Fibroblast of the conjunctiva (primary cell): ENCODE data around the gene VAMP8.
"Not testable (repeated sequence)": the region's sequence is repeated elsewhere in the genome, so short reads cannot be mapped to it uniquely, and the experiment has no call there.

Source experiments
- DNase-seq: peaks from one replicate; pipeline ENCODE4 v3.0.0-alpha.2; 2010; ENCODE audit warnings: low read depth

VAMP8 gene

DNA sequence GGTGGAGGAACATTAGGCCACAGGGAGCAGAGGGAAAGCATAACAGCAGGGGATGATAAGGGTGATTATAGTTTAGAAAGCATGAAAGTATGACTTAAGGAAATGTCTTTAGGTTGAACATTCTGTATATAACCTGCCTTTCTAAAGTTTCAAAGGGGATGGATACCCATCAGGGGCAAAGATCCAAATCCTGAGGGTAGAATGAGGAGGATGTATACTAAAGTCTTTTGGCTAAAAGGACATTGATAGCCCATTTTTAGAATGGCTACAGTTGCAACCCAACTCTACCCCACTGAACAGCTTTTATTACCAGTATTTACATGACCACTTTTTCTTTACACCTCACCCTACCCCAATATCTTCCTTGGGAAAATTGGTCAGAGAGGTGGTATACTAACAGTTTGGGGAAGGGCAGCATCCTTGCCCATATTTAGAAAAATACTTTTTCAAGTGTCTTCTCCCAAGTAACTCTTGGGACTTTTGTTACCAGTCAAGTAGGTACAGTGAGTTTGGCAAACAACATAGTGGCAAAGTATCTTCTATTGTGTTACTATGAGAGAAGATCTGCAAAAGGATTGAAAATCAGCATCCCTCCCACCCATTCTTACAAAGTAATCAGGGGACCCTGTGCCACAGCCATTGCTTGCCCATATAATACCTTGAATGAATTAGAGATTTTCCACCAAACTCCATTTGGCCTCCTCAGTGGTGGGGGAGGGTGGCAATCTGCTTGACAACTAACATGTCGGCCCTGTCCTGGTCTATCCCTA lies 30.1 kb upstream of the VAMP8 start:
- no peak for DNase-seq

DNA sequence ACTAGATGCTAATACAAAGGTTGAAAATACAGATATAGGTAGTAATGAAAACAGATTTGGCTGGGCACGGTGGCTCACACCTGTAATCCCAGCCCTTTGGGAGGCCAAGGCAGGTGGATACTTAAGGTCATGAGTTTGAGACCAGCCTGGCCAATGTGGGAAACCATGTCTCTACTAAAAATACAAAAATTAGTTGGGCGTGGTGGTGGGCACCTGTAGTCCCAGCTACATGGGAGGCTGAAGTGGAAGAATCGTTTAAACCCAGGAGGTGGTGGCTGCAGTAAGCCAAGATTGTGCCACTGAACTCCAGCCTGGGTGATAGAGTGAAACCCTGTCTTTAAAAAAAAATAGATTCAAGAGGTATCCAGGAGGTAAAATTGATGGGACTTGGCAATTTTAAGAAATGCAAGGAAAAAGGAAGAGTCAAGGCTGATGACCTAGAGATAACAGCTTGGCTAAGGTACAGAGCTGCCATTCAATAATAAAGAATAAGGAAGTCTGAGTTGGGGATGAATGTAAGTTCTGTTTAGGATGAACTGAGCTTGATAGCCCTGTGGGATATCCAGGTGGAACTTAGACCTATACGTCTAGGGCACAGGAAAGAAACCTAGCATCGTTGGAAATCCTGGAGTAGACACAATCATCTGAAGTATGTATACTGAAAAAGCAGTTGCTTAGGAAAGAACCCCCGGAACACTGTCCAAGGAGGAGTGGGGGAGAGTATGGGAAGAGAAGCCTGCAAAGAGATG lies 29.4 kb upstream of the VAMP8 start:
- DNase-seq: no peak

DNA sequence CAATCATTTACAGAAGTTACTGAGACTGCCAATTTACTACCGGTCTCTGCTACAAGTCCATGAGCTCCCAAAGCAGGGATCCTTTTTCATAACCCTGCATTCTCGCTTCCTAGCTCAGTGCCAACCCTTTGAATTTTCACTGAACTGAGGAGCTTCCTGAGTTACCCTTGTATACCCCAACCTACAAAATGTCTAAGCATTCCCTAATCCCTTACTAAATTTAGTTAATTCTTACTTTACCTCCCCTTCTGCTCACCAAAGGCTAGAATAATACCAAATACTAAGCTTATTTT lies 28.8 kb upstream of the VAMP8 start:
- no peak for DNase-seq

- DNase-seq: no peak
Measured at GRCh38 chr2:85549095-85549494, 28.3 kb upstream of the VAMP8 start.

- DNase-seq: peak; percentile 75
Measured at GRCh38 chr2:85549826-85550225, 27.6 kb upstream of the VAMP8 start.

DNA sequence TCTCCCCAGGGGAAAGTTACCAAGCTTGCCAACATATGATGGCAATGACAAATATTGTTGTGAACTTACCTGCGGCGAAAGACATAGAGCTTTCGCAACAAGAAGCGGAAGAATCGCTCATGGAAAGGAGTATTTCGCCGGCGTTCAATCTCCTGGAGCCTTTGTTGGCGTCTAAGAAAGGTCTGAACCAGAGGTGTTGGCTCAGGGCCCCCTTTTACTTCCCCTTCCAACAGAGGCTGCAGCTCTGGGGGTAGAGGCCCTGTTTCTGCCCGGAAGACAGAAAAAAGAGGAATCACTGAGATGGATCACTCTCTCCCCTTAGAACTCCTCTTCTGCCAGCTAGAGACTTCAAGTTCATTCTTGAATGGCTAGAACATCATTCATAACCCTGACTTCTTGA lies 26.9 kb upstream of the VAMP8 start:
- DNase-seq: no peak

DNA sequence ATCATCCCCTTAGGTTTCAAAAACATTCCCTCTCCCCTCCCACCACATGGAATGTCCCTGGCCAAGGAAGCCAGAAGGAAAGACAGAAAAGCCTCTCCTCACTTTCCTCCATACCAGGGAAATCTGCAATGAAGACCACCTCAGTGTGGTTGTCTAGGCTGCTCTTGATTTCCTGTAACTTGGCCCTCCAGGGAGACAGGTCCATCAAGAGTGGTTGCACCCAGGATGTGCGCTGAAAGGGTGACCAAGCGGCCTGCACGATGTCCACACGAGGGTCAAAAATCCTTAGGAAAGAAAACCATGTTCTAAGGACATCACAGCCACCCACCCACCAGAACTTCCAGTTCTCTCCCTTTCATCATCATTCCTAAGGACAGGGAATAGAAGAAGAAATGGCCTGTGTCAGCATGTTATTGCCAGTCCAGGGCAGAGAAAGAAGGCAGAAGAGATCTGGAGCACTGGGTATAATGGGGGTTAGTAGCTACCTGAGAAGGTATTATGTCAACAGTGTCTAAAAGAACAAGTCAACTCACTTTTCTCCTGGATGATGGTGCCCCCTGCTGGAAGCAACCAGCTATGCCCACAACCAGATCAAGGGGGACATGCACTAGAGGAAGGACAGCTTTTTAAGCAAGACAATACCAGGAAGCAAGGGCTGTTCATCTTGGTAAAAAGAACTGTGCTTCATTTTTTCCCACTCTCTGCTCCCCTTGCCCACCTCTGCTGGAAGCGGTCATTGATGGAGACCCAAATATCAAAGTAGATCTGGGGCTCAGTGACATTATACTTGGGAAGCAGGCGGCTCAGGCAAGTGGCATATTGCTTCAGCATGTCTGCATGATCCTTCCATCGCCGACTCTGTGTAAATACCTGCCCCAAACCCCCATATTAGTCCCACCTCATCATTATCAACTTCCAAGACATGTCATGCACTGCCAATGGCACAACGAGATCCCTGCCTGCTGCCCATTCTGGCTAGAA lies 25.4 kb upstream of the VAMP8 start:
- DNase-seq: peak; percentile 61

- no peak for DNase-seq
Measured at GRCh38 chr2:85553184-85553583, 24.2 kb upstream of the VAMP8 start.

- no peak for DNase-seq
Measured at GRCh38 chr2:85554980-85555612, 22.3 kb upstream of the VAMP8 start.

DNA sequence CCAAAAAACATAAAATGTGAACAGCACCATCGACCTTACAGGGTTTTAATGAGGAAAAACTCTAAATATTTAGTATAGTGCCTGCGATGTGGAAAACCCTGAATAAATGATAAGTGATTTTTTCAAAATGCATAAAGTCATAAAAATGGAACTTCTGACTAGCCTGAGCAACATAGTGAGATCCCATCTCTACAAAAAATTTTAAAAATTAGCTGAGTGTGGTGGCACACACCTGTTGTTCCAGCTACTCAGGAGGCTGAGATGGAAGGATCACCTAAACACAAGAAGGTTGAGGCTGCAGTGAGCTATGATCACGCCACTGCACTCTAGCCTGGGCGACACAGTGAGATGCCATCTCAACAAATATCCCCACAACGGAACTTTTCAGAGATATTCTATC lies 20.3 kb upstream of the VAMP8 start:
- no peak for DNase-seq

DNA sequence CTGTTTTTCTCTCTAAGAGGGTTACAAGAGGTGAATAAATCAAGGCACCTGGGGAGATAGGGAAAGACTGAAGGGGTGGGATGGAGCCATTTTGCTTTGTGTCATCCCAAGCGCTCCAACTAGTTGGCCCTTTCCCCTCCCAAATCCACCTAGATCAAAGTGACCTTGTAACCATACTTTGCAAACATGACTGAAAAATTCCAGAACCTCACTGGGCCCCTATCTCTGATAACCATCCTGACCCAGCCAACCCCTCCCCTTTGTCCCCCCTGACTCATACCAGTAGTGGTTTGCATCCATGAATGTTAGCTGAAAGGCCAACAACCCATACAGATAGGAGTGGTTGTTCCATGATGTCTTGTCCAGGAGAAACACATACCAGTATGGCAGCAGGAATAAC lies 19.2 kb upstream of the VAMP8 start:
- DNase-seq: no peak

DNA sequence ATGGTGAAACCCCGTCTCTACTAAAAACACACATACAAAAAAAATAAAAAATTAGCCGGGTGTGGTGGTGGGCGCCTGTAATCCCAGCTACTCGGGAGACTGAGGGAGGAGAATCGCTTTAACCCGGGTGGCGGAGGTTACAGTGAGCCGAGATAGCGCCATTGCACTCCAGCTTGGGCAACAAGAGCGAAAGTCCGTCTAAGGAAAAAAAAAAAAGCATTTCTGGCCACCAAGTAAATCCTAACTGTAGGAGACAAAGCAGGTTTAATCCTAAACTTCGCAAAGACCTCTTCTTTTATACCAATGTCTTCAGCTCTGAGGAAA lies 17.0 kb upstream of the VAMP8 start:
- DNase-seq: not testable (repeated sequence)

GRCh38 chr2:85560812-85561279 lies 16.5 kb upstream of the VAMP8 start:
- DNase-seq: no peak

DNA sequence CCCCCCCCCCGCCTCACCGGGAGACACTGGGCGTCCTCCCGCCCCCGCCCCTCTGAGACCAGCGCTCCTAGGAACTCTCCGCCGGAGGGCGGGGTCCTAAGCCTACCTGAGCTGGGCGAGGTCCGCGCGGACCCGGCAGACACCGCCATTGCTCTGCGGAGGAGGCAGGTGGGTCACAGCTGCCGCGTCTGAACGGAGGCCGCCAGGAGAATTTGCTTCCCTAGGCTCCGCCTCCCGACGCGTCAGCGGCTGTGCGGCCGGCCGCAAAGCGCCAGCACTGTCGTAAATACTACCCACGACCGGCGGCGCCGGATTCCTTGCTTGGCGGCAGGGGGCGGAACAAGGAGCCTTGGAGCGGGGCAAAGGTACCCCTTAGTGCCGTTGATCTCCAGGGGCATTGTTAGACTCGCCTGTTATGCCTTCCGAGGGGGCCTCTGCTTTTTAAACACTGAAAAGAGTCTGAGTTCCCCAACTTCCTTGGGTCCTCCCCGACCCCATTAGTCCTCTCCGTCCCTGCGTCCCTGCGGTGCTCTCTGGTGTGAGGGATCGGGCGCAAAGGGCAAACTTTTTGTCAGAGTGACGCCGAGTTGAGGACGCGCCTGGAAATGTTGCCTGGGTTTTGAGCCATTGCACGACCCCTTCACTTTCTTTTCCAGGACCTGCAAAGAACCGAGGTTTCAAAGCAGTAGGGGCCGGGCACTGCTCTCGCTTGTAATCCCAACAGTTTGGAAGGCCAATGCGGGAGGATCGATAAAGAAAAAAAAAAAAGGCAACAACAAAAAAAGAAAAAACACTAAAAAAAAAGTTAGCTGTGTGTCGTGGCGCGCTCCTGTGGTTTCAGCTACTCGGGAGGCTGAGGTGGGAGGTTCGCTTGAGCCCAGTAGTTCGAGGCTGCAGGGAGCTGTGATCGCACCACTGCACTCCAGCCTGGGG lies 15.8 kb upstream of the VAMP8 start, which contains the start of gene GGCX:
GGCX (minus strand) TSS at position 214 of the 933 bp plus-strand sequence; CDS start at position 149, 65 bp downstream.
- peak; percentile 80 for DNase-seq

DNA sequence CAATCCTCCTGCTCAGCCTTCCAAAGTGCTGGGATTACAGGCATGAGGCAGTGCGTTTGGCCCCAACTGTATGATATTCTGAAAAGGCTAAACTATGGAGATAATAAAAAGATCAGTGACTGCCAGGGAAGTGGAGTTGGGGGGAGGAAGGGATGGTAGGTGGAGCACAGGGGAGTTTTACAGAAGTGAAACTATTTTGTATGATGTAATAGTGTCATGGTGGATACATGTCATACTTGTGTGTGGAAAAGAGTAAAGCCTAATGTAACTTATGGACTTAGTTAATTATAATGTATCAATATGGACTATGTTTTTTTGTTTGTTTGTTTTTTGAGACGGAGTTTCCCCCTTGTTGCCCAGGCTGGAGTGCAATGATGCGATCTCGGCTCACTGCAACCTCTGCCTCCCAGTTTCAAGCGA lies 13.2 kb upstream of the VAMP8 start:
- no peak for DNase-seq

GRCh38 chr2:85566265-85566664 lies 11.1 kb upstream of the VAMP8 start:
- no peak for DNase-seq

- DNase-seq: no peak
Measured at GRCh38 chr2:85575739-85576138, 1.6 kb upstream of the VAMP8 start.

DNA sequence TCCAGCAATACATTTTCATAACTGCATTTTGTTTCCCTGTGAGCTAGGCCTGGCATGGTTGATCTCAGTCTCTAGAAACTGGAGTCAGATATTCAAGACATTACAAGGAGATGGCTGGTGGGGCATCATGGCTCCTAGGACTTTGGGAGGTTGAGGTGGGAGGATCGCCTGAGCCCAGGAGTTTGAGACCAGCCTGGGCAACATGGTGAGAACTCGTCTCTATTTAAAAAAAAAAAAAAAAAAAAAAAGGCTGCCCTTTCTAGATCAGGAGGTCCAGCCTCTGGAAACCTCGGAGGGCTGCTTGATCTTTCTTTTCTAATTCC lies 362 bp upstream of the VAMP8 start:
- no peak for DNase-seq

DNA sequence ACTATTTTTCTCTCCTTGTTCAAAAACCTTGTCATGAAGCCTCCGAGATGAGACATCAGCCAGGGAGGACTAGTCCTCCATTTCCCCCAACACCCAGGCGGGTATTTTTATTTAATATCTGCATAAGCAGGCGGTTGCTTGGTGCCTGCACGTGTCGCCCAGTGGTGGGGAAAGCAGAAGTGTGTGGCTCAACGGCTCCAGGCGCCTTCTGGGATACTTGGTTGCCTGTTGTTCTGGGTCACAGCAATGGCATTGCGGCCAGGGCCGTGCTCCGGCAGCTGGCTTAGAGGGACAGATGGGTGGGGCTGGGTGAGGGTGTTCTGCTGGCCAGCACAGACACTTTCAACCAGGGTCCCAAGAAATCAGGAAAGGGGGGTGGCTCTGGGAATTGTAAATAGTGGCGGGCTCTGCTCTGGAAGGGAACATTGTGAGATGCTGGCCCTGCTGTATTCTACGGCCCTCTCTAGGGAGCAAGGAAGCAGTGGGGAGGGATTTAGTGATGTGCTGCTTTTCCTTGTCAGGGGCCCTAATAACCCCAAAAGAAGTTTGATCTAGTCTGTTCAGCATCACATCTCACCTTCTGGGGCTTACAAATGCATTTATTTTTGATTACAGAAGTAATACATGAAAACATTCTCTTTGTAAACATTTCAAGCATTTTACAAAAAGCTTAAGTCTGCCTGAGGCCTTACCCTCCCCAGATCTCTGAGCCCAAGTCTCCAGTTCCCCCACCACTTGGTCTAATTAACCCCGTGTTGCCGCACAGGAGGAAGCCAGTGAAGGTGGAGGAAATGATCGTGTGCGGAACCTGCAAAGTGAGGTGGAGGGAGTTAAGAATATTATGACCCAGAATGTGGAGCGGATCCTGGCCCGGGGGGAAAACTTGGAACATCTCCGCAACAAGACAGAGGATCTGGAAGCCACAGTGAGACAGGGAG lies 1.1 kb downstream of the VAMP8 start:
- DNase-seq: no peak
